Left forelimb (tissue), 1 donor: ENCODE data around the gene SH2B3.
"Not testable (repeated sequence)": the region's sequence is repeated elsewhere in the genome, so short reads cannot be mapped to it uniquely, and the experiment has no call there.

Source experiments
- DNase-seq: peaks from one replicate; pipeline ENCODE4 v3.0.0-alpha.2; 2018; ENCODE audit warnings: low spot score

The SH2B3 gene

DNA sequence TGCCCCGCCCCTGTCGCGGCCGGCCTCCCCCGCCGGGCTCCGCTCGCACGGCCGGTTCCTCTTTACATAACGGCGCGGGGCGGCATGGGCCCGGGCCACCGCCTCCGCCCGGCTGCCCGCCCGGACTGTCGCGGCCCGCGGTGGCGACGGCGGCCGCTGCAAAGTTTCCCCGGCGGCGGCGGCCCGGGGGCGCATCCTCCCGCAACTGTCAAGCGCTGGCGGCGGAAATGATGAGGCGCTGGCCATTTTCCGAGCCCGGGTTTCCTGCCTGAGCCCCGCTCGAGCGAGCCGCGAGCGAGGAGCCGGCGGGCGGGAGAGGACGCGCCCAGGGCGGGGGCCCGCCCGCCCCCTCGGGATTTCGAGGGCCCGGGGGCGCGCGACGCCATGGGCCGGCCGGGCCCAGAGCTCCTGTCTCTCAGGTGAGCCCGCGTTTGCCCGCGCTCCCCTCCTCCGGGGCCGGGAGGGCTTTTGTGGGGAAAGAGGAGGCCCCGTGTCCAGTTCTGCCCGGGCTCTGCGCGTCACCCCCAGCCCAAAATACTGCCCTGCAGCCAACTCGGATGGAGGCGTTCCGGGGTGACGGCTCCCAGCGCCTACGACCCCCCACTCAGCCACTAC, at the start of gene SH2B3:
Gene SH2B3 (plus strand): TSS at position 65 of the 615 bp plus-strand sequence. CDS start 12,223 bp downstream, outside the sequence.
- no peak for DNase-seq

DNA sequence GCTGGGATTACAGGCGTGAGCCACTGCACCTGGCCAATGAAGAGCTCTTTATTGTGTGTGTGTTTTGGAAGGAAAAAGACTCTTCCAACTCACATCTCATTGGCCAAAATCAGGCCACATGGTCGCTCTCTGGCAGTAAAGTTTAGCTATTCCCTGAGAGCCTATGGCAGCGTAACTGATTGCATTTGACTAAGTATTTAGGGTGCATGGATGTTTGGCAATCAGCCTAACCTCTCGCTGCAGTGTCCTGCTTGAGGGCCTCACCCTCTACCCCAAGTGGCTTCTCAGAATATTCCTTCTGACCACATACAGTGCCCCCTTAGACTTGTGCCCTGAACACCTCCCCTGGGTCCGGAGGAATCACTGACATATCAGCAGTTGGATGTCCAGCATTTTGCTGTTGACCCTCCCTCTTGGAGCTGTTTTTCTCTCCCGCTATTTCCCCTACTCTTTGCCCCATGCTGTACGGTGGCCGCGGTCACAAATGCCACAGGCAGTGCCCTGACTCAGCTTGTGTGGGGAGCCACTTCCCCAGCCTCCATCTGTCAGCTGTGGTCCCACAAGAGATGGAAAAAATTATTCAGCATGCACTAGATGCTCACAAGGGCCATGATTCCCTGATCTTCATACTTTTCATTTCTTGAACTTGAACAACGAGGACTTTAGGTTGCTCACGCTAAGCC, 46.4 kb upstream of the SH2B3 start:
- no peak for DNase-seq

DNA sequence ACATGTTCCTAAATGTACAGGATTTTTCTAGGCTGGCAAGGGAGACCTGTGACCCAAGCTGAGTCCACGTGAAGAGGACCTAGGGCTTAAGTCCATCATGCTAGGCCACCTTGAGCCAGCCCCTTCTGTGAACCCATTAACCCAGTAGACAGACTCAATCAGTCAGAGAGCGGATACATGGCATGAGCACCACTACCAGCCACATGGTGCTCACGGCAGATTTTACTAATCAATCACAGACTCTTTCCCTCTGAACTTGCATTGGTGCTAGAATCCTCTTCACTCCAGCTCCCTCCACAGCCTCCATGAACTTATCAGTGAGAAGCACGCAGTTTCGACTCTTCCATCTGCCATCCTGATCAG, 45.8 kb upstream of the SH2B3 start:
- DNase-seq = no peak

DNA sequence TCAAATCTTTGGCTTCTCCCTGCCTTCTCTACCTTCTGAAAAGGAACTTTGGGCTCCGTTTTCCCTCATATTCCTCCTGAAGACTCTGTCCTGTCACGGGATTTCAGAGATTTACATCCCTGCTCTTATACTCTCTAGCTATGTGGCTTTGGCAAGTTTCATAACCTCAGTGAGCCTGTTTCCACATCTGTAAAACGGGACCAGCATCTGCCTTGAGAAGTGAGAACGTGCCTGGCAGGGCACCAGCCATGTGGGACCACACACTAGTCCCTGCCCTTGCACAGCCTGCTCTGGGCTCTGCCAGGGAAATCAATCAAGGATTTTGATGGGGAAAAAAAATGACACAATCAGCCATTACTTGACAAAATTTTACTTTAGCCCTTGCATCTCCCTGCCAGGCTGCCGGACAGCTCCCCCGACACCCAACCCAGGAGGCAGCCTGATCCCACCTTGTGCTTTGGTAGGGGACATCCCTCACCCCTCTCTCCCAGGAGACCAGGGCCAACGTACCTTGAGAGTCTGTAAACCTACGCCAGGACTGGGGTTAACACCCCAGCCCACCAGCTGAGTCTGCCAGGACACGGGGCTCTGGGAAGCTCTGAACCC, 45.3 kb upstream of the SH2B3 start:
- no peak for DNase-seq

DNA sequence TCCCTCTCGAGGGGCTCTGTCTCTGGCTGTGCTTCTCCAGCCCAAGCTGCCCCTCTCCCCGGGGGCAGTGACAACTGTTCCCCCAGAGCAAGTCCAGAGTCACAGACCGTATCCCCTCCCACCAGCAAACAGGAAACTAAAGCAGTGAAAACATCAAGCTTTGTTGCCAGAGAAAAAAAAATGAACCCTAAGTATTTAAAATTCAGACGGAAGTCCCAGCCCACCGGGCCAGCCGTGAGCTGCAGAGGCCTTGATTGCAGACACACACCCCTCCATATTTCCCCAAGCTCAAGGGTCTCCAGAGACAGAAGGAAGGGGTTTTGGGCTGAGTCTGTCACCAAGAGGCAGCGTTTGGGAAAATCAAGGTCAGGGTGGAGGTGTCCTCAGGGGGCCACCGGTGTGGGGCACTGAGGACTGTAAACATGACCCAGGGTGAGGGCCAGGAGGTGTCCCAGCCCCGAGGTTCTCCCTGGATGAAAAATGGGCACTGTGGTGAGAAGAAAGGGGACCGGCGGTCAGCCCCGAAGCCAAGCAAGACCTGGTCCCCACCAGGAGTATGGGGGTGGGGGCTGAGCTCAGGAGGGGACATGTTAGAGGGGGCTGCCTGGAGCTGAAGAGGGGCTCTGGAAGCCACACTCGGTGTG, 44.5 kb upstream of the SH2B3 start:
- no peak for DNase-seq

DNA sequence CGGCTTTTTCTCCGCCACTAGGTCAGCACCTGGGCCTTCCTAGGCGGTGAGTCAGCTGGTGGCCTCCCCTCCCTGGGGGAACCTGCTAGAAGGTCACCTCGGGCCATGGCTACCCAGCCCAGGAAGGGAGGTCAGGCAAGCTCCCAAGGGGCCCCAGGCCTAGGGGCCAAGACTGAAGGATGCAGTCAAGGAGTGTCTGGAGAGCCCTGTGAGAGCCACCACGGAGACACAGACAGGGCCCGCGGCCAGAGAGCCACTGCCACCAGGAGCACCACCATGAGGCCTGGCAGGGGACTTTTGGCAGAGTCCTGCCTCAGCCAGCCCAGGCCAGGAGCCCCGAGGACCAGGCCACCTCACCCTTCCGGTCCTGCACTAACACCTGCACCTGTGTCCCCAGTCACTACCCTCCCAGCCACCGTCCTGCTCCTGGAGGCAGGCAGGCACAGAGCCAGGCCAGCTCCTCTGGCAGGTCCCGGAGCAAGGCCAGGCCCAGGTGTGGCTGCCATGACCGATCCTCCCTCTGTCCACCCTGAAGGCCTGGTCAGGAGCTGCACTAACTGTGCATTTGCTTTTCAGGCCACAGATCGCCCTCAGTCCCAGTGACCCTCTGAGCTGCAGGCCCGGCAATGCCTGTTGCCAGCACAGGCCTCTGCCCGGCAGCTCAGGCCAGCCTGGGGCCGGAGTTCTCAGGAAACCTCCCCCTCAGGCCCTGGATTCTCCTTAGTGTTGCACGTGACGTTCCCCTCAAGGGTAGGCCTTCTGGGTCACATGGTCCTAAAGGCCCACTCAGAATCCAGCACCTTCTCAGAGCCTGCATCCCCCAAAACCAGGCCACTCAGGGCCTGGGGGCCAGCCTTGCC, 43.8 kb upstream of the SH2B3 start:
- no peak for DNase-seq

DNA sequence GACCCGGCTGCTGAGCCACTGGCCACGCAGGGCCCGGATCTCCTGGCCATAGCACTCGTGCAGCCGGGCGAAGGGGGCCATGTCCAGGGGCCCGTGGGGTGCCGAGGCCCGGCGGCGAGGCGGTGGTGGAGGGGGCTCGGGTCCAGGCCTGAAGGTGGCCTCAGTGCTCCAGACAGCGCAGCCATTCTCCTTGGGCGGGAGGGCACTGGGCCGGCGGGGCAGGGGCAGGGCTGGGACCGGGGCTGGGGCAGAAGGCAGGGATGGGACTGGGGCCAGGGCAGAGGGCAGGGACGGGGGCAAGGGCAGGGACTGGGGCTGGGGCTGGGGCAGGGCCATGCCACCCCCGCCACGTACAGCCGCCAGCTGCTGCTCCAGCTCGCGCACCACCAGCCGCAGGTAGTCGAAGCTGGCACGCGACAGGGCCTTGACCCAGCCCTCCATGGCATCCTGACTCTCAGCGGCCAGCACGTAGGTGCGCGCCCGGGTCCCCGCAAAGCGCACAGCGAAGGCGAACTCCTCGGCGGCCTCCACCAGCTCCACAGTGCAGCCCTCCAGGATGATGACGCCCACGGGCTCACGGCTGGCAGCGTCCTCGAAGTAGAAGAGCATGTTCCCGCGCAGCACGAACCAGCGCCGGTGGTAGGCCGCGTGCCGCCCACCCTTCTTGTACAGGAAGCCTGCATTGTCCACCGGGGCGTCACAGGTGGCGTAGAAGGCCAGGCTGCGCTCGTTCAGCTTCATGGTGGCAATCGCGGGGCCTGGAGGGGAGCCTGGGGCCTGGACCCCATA, 42.8 kb upstream of the SH2B3 start:
- DNase-seq = no peak

DNA sequence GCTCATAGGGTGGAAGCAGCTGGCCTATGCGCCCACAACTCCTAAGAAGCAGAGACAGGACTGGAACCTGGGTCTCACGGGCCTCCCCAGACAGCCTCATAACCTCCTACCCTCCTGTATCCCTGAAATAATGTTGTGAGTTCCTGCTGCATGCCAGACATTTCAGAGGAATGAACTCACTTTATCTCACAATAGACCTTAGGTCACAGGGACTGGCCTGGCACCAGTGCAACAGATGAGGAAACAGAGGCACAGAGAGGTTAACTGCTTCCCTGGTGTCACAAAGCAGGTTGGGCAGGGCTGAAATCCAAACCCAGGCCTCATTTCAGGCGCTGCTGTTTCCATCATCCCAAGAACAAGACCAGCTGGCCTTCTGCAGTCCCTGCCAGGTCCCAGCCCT, 42.1 kb upstream of the SH2B3 start:
- DNase-seq = no peak

DNA sequence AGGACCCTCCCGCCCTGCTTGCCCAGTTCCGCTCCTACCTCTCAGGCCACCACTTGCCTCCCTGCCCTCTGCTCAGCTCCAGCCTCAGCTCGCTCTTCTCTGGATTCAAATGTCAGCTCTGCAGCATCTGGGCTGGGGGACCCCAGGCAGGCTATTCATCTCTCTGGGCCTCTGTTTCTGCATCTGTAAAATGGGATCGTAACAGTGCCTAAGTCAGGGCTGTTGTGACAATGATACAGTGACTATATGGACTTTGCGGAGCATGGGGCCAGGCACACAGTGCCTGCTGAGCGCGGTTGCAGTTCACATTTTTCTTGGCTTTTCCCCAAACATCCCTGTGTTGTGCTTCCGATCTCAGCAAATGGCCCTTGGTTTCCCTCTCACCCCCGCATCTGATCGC, 39.6 kb upstream of the SH2B3 start:
- no peak for DNase-seq

DNA sequence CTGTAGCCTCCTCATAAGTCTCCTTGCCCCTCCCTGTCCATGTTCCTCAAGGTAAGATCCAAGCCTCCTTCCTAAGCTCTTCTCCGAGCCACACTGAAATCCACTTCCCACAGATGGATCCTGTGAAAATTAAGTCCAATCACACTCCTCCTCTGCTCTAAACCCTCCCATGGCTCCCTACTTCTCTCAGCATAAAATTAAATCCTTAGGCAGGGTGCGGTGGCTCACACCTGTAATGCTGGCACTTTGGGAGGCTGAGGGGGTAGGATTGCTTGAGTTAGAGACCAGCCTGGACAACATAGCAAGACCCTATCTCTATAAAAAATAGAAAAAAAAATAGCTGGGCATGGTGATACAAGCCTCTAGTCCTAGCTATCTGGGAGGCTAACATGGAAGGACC, 39.1 kb upstream of the SH2B3 start:
- no peak for DNase-seq

DNA sequence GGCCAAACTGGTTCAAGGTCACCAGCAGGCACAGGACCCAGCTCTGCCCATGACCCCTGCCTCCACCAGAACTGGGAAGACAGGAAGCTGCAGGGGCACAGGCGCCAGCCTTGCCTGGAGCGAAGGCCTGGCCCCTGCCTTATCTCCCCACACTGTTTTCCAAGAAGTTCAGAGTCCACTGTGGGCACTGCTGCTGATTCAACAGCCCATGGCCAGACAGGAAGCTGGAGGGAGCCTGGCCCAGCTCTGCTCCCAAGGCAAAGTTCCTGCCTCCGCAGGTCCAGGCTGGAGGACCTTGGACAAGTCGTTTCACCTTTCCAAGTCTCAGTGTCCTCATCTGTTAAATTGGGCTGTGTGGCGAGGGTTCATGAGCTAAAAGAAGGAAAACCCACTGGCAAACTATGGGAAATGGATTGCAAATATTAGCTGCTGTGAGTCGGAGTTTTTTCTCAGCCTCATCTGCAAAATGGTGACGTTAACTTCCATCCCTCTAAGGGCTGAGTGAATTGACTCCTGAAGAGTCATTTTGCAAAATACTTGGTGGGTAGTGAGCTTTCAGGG, 38.0 kb upstream of the SH2B3 start:
- no peak for DNase-seq

DNA sequence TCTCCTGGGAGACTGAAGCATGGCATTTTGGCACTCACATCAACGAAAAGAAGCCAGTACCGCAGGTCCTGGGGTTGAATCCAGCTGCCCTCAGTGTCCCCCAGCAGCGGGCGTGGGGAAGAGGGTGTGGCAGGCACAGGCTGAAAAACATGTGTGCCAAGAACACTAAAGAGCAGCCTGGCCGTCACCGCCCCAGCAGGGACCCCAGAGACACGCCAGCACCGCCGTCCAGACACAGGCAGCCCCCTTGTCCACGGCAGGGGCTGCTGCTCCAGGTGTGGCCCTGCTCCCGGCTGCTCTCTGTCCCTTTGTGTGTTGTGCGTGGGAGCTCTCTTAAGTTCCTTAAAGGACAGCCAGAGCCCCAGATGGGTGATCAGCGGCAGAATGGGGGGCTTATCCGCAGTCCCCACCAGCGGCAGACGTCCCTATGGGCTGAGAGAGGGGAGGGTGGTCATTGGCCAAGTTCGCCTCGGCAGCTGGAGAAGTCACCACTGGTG, 37.4 kb upstream of the SH2B3 start:
- DNase-seq = no peak

DNA sequence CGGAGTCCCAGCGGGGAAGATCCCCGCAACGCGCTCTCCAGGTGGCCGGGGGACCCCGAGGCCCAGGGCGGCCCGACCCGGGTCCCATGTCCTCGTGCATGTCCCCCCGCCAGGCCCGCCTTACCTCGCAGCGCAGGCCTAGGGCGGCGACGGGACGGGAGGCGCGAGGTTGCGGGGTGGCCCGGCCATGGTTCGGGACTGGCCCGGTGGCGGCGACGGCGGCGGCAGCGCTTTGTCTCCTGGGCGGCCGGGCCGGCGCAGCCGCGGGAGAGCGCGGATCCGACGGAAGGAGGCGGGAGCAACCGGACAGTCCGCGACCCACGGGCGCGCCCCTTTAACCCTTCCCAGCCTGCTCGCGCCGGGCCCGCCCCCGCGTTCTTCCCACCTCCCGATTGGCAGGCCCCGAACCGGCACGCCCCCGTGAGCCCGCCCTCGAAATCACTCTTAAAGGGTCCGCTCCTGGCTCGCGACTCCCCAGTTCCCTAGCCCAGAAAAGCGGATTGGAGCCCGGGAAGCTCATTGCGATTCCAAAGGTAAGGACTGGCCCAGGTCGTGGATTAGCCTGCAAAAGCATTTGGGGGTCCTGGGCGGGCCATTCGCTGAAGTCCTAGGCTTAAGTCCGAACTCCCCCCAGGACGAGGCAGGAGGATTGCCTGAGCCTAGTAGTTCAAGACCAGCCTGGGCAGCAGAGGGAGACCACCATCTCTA, 36.8 kb upstream of the SH2B3 start, which contains the start of gene PHETA1:
Gene PHETA1 (minus strand): TSS at position 308 of the 708 bp plus-strand sequence. CDS start 5,668 bp downstream, outside the sequence.
- peak; percentile 95 for DNase-seq

DNA sequence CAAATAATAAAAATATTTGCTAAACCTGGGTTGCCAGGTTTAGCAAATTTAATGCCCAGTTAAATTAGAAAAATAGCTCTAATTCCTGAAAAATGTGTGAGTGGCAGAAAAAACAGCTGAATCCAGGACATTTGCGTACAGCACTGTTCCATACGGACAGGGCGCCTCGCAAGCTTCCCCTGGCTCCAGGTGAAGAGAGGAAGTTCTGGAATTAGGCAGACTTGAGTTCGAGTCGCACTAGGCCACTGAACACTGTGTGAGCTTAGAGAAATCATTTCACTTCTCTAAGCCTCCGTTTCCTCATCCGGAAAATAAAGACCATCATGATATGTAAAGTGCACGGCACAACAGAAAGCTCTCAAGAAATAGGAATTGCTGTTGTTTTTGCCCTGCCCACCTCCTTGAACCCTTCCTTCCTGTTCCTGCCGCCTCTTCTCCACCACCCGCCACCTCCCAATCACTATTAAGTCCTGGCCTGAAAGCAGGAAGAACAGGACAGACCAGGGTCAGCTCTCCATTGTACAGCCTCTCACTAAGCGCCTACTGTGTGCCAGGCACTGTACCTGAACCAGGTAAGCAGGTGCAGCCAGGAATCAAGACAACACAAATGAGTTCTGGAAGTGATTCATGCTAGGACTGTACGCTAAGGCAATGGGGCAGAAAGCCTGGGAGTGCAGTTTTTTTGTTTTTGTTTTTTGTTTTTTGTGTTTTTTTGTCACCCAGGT, 36.1 kb upstream of the SH2B3 start:
- no peak for DNase-seq

DNA sequence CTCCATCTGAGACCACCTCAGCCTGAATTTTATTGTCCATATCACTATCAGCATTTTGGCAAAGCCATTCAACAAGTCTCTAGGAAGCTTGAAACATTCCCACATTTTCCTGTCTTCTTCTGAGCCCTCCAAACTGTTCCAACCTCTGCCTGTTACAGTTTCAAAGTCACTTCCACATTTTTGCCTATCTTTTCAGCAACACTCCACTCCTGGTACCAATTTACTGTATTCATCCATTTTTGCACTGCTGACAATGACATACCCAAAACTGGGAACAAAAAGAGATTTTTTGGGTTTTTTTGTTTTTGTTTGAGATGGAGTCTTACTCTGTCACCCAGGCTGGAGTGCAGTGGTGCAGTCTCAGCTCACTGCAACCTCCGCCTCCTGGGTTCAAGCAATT, 32.5 kb upstream of the SH2B3 start:
- DNase-seq = not testable (repeated sequence)

DNA sequence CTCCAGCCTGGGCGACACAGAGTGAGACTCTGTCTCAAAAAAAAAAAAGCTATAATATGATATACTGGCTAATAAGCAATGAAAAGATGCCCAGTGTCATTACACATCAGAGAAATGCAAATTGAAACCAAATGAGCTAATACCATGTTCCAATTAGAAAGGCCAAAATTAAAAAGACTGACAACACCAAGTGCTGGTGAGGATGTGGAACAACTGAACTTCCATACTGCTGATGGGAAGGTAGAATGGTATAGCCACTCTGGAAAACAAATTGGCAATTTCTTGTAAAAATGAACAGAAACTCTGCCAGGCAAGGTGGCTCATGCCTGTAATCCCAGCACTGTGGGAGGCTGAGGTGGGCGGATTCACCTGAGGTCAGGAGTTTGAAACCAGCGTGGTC, 28.3 kb upstream of the SH2B3 start:
- DNase-seq = no peak

DNA sequence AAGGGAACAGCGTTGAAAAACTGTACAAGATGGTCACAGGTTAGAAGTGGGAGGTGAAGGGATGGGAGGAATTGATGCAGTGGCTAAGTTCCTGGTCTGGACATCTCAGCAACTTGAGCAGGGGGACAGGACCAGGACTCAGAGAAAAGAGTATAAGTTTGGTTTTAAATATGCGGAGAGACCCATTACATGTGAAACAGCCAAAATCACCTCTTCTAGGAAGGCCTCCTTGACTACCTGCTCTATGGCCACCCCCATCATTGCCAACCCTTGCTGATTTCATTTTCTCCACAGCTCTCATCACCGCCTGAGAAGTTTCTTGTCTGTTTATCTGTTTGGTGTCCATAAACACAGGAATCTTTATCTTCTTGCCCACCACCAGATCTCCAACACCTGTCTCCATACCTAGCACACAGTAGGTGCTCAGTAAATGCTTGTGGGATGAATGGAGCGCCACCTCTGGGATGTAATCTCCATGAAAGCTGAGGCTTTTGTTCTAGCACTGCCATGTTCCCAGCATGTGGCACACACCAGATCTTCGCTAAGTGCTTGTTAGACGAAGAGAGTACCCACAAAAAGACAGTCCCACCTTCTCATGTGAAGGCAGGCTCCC, 25.7 kb upstream of the SH2B3 start:
- DNase-seq = no peak

DNA sequence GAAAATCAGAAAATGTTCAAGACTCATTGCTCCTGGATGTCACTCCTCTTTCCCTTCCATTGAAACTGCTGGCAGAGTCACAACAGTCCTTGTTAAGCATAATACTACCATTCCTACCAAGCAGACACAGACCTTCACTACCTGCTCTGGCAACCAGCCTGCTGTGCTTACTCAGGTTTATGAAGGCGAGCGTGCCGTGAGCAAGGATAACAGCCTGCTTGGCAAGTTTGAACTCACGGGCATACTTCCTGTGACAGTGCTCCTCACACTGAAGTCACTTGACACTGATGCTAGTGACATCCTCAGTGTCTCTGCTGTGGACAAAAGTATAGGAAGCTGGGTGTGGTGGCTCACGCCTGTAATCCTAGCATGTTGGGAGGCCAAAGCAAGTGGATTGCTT, 21.1 kb upstream of the SH2B3 start:
- no peak for DNase-seq

DNA sequence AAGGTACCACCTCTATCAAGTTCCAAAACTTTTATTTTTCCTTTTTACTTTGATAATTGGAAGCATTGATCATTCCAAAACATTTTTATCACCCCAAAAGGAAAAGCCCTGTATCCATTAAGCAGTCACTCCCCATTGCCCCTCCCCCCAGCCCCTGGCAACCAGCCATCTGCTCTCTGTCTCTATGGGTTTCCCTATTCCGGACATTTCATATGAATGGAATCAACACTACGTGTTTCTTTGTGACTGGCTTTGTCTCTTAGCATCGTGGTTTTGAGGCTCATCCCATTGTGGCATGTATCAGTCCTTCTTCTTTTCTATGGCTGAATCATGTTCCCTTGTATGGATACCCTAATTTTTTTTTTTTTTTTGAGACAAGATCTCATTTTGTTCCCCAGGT, 18.8 kb upstream of the SH2B3 start:
- DNase-seq = no peak
